Measurements from ENCODE around the gene SLC35A4.

The SLC35A4 gene

DNA sequence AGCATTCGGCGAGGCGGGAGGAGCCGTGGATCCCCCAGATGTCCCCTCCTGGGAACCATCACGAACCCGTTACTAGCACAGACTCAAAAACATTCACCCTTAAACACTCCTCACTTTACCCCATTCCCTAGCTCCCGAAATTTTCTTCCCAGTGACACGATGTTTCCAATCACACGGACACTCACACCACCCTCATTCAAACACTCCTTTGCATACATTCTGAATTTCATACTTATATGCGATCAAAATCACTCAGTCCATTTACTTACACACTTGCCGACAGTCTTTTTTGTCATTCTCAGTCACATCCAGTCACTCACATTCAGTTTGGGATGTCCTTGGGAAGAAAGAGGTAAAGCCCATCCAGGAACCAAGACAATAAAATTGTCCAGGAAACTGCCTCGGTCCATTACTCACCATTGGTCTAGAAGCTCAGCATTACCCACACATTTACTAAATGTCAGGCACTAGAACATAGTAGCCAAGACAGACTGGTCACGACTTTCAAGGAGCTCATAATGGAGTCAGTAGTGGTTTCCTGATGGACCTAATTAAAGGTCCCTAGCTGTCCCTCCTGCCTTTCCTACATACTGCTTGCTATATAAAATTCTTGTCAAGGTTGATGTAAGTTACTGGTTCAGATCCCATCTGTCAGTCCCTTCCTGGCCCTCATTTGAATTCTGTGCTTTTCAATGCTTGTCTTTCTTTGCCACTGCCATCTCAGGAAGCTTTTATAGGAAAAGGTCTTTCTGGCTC, 574 bp downstream of the SLC35A4 start:
- peak overlapping the region; percentile 69 for H3K4me3 ChIP-seq (ENCODE audit: low read depth, low read length)
- no peak for DNase-seq (ENCODE audit: low read depth)
- in situ Hi-C loops (cut with HindIII; ENCODE audit: low sequenced_read_pairs): no loop called here
- TF ChIP-seq, protein P1, sequence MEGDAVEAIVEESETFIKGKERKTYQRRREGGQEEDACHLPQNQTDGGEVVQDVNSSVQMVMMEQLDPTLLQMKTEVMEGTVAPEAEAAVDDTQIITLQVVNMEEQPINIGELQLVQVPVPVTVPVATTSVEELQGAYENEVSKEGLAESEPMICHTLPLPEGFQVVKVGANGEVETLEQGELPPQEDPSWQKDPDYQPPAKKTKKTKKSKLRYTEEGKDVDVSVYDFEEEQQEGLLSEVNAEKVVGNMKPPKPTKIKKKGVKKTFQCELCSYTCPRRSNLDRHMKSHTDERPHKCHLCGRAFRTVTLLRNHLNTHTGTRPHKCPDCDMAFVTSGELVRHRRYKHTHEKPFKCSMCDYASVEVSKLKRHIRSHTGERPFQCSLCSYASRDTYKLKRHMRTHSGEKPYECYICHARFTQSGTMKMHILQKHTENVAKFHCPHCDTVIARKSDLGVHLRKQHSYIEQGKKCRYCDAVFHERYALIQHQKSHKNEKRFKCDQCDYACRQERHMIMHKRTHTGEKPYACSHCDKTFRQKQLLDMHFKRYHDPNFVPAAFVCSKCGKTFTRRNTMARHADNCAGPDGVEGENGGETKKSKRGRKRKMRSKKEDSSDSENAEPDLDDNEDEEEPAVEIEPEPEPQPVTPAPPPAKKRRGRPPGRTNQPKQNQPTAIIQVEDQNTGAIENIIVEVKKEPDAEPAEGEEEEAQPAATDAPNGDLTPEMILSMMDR (IDR thresholded peaks at IDR 0.05; ENCODE audit: low read depth, low read length, missing control alignments): no peak

DNA sequence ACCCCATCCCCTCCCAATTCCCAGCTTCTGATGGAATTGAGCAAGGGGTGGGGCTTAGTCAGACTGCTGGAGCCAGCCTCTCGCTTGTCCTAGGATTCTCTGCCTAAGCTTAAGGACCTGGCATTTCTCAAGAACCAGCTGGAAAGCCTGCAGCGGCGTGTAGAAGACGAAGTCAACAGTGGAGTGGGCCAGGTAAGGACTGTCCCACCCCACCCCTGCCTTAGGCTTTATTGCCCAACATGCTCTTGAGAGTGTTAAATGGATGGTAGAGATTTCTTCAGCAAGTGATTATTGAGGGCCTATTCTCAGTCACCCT, 1.1 kb downstream of the SLC35A4 start:
- no peak for DNase-seq (ENCODE audit: low read depth)
- in situ Hi-C loops (cut with HindIII; ENCODE audit: low sequenced_read_pairs): no loop called here
- H3K4me3 ChIP-seq (ENCODE audit: low read depth, low read length): peak overlapping the region; percentile 69
- TF ChIP-seq, protein P1 (IDR thresholded peaks at IDR 0.05; ENCODE audit: low read depth, low read length, missing control alignments): no peak

DNA sequence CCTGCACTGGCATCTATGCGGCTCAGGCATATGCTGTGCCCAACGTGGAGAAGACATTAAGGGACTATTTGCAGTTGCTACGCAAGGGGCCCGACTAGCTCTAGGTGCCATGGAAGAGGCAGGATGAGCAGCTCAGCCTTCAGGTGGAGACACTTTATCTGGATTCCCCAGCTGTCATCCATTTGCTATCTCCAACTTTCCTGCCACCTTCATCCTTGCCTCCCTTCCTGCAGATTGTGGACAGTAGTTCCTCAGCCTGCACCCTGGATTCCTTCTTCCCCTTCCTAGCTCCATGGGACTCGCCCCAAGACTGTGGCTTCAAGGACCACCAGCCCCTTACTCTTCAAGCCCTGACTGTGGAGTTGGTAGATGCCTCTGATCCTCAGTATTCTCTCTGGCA, 2.0 kb downstream of the SLC35A4 start:
- in situ Hi-C loops (cut with HindIII; ENCODE audit: low sequenced_read_pairs): no loop called here
- H3K4me3 ChIP-seq (ENCODE audit: low read depth, low read length): no peak overlapping the region
- DNase-seq (ENCODE audit: low read depth): no peak
- TF ChIP-seq, protein P1 (IDR thresholded peaks at IDR 0.05; ENCODE audit: low read depth, low read length, missing control alignments): no peak

DNA sequence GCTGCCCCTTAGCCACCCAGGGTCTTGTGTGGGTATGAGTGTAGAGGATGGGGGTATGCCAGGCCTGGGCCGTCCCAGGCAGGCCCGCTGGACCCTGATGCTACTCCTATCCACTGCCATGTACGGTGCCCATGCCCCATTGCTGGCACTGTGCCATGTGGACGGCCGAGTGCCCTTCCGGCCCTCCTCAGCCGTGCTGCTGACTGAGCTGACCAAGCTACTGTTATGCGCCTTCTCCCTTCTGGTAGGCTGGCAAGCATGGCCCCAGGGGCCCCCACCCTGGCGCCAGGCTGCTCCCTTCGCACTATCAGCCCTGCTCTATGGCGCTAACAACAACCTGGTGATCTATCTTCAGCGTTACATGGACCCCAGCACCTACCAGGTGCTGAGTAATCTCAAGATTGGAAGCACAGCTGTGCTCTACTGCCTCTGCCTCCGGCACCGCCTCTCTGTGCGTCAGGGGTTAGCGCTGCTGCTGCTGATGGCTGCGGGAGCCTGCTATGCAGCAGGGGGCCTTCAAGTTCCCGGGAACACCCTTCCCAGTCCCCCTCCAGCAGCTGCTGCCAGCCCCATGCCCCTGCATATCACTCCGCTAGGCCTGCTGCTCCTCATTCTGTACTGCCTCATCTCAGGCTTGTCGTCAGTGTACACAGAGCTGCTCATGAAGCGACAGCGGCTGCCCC, 2.6 kb downstream of the SLC35A4 start:
- TF ChIP-seq, protein P1 (IDR thresholded peaks at IDR 0.05; ENCODE audit: low read depth, low read length, missing control alignments): no peak

DNA sequence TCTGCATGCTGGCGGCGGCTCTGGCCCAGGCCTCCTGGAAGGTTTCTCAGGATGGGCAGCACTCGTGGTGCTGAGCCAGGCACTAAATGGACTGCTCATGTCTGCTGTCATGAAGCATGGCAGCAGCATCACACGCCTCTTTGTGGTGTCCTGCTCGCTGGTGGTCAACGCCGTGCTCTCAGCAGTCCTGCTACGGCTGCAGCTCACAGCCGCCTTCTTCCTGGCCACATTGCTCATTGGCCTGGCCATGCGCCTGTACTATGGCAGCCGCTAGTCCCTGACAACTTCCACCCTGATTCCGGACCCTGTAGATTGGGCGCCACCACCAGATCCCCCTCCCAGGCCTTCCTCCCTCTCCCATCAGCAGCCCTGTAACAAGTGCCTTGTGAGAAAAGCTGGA, 3.2 kb downstream of the SLC35A4 start:
- TF ChIP-seq, protein P1 (IDR thresholded peaks at IDR 0.05; ENCODE audit: low read depth, low read length, missing control alignments): no peak

More for the DNA sequence above, 2.6 kb downstream of the SLC35A4 start:
- no peak for DNase-seq (ENCODE audit: low read depth)
- in situ Hi-C loops (cut with HindIII; ENCODE audit: low sequenced_read_pairs): no loop called here
- no peak overlapping the region for H3K4me3 ChIP-seq (ENCODE audit: low read depth, low read length)

DNA sequence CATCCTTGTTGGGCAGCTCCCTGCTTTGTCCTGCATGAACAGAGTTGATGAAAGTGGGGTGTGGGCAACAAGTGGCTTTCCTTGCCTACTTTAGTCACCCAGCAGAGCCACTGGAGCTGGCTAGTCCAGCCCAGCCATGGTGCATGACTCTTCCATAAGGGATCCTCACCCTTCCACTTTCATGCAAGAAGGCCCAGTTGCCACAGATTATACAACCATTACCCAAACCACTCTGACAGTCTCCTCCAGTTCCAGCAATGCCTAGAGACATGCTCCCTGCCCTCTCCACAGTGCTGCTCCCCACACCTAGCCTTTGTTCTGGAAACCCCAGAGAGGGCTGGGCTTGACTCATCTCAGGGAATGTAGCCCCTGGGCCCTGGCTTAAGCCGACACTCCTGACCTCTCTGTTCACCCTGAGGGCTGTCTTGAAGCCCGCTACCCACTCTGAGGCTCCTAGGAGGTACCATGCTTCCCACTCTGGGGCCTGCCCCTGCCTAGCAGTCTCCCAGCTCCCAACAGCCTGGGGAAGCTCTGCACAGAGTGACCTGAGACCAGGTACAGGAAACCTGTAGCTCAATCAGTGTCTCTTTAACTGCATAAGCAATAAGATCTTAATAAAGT, 3.9 kb downstream of the SLC35A4 start:
- DNase-seq (ENCODE audit: low read depth): no peak
- in situ Hi-C loops (cut with HindIII; ENCODE audit: low sequenced_read_pairs): no loop called here
- no peak overlapping the region for H3K4me3 ChIP-seq (ENCODE audit: low read depth, low read length)
- TF ChIP-seq, protein P1 (IDR thresholded peaks at IDR 0.05; ENCODE audit: low read depth, low read length, missing control alignments): no peak

More for the DNA sequence above, 3.2 kb downstream of the SLC35A4 start:
- no peak overlapping the region for H3K4me3 ChIP-seq (ENCODE audit: low read depth, low read length)
- in situ Hi-C loops (cut with HindIII; ENCODE audit: low sequenced_read_pairs): no loop called here
- DNase-seq (ENCODE audit: low read depth): no peak
